ACC112 (cell line): ENCODE data around the gene GPR75.

Experiments
- H2AFZ ChIP-seq: fragments of 200-600 bp; sonication (generic); one replicate; pipeline ENCODE4 v1.6.0; 2017; ENCODE audit warnings: antibody characterized with exemption, low read length; ENCODE audit not compliant: unreplicated experiment
- H3K27ac ChIP-seq: fragments of 200-600 bp; sonication (generic); 2 replicates; pipeline ENCODE4 v1.5.1; 2014; ENCODE audit warnings: low read depth, mild to moderate bottlenecking, antibody characterized with exemption, low read length, moderate library complexity
- H3K27me3 ChIP-seq: fragments of 200-600 bp; sonication (generic); 2 replicates; pipeline ENCODE4 v1.6.1; 2014; ENCODE audit warnings: mild to moderate bottlenecking, antibody characterized with exemption, low read length, moderate library complexity, mixed read lengths; ENCODE audit not compliant: insufficient read depth
- H3K36me3 ChIP-seq: fragments of 200-600 bp; sonication (generic); 2 replicates; pipeline ENCODE4 v1.6.1; 2016; ENCODE audit warnings: mild to moderate bottlenecking, antibody characterized with exemption, low read length, moderate library complexity, mixed read lengths; ENCODE audit not compliant: insufficient read depth
- H3K4me1 ChIP-seq: fragments of 200-600 bp; sonication (generic); one replicate; pipeline ENCODE4 v1.6.1; 2016; ENCODE audit warnings: low read length, mixed read lengths; ENCODE audit not compliant: insufficient read depth, unreplicated experiment, control insufficient read depth
- H3K4me3 ChIP-seq: fragments of 200-600 bp; sonication (generic); 2 replicates; pipeline ENCODE4 v1.5.1; 2014; ENCODE audit warnings: mild to moderate bottlenecking, low read depth, low read length
- H3K79me2 ChIP-seq: fragments of 200-600 bp; sonication (generic); one replicate; pipeline ENCODE4 v1.6.0; 2016; ENCODE audit warnings: low read length; ENCODE audit not compliant: control insufficient read depth, unreplicated experiment, insufficient read depth

The GPR75 gene

DNA sequence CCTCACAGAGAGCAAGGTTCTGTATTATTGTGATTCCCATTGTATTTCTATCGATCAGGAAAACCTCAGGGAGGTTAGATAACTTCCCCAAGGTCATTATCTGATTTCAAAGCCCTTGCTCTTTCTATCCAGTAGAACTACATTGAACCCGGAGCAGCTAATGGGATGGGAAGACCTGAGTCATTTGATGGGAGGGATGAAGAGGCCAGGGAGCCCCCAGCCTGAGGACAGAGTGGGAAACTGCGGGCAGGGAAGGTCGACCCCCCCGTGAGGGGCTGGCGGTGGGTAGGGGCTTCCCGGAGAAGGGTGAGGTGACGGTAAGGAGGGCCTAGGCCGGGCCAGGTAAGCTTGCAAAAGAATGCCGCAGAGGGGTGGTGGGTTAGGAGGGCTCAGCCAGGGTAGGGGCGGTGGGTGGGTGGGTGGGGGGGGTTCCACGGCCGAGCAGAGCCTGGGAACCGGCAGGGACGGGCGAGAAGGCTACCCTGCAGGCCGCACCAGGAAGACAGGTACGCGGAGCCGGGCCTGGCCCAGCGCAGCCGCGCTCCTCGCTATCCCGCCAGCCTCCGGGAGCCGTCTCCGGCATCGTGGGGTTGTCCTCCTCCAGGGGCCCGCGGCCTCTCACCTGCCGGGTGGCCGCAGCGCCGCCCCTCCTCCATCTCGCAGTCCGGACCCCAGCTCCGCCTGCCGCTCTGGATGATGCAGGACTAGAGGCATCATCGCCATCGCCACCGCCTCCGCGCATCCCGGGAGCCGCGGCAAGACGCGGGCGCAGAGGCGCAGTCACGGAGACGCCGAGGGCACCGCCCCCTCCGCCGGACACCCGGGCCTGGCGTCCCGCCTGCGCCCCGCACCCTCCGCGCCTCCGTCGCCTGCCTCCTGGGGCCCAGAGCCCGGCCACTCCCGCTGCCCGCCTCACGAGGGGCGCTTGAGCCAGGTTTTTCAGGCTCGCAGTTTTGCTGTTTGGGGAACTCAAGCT lies at the start of gene GPR75:
Gene GPR75, minus strand, starts transcription at position 762 of the 976 bp plus-strand sequence. CDS start 5,211 bp downstream, outside the sequence.
- Histone ChIP-seq H3K36me3 (no peaks in the 10 kb centered on the region), H3K4me3 (peak within 1 kb of the TSS; percentile 79), H3K27me3 (no peaks in the 10 kb centered on the region)

DNA sequence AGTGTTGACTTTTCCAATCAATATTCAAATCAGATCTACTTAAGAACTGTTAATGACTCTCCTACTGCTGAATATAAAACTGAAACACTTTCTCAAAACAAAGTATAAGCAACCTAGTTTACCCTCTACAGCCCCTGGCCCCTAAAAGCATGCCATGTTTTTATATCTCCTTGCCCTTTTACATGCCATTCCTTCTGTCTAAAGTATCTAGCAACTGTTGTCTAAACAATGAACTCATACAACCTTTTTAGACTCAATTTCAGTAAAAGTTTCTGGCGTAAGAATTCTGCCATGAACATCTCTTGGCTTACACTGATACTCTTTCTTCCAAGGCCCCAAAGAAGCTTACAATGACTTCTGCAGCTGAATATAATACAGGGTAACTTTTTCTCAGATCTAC lies 47.8 kb upstream of the GPR75 start:
- H3K27me3 ChIP-seq, result no peaks in the 10 kb centered on the region
- no peak overlapping the region for H2AFZ ChIP-seq
- H3K4me3 ChIP-seq, result no peak overlapping the region
- no peak overlapping the region for H3K27ac ChIP-seq
- peaks cover 30% of the 10 kb centered on the region for H3K36me3 ChIP-seq
- H3K4me1 ChIP-seq, result no peaks in the 10 kb centered on the region
- peaks cover under 1% of the 10 kb centered on the region for H3K79me2 ChIP-seq

More for the DNA sequence above, at the start of gene GPR75:
- peak within 1 kb of the TSS; percentile 83 for H2AFZ ChIP-seq
- H3K79me2 ChIP-seq, result no peaks in the 10 kb centered on the region
- H3K27ac ChIP-seq, result no peak within 1 kb of the TSS
- H3K4me1 ChIP-seq, result peaks cover 8% of the 10 kb centered on the region

DNA sequence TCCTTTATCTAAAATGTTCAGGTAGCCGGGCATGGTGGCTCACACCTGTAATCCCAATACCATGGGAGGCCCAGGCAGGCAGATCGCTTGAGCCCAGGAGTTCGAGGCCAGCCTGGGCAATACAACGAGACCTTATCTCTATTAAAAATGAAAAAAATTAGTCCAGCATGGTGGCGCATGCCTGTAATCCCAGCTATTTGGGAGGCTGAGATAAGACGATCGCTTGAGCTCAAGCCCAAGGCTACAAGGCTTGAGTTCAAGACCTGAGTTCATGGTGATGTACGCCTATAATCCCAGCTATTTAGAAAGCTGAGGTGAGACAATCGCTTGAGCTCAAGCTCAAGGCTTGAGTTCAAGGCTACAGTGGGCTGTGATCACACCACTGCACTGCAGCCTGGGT lies 45.6 kb upstream of the GPR75 start:
- Histone ChIP-seq H3K4me1 (no peaks in the 10 kb centered on the region), H2AFZ (no peak overlapping the region), H3K27me3 (no peaks in the 10 kb centered on the region), H3K79me2 (no peaks in the 10 kb centered on the region), H3K4me3 (no peak overlapping the region), H3K36me3 (peaks cover 37% of the 10 kb centered on the region), H3K27ac (no peak overlapping the region)

DNA sequence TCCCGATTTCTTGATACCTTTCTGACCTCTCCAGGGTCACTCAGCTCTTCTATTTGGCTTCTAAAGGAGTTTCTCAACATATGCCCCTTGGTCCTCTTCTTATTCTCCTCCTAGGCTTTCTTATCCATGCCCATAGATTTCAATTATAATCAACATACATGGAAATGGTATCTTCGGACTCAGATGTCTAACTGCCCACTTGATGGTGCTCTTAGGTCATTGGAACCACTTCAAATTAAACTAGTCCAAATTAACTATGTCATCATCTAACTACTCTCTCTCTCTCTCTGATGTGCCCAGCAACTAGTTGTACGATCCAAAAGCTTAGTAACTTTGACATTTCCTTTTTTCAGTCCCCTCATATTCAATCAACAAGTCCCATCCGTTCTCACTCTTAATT lies 43.2 kb upstream of the GPR75 start:
- Histone ChIP-seq H3K4me1 (no peaks in the 10 kb centered on the region), H3K36me3 (peaks cover 37% of the 10 kb centered on the region), H3K27me3 (no peaks in the 10 kb centered on the region)

DNA sequence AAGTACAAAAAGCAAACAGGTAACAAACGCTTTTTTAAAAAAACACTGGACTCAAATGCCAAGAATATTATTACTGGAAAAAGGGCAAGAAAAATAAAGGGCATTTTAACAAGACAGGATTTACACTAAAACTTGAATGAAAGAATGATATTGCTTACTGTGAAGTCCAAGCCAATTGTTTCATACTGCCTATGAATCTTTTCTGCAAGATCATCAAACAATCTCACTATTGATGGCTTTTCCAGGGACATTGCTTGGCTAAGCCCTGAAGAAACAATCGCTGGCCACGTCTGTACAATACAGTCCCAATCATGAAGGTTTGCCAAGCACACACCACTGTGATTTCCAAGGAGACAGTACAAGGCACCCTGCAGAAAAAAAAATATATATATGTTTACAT lies 41.4 kb upstream of the GPR75 start:
- no peaks in the 10 kb centered on the region for H3K27me3 ChIP-seq
- H3K36me3 ChIP-seq, result peaks cover 27% of the 10 kb centered on the region
- no peak overlapping the region for H3K4me3 ChIP-seq
- H3K4me1 ChIP-seq, result peaks cover 7% of the 10 kb centered on the region
- no peaks in the 10 kb centered on the region for H3K79me2 ChIP-seq
- H2AFZ ChIP-seq, result no peak overlapping the region
- no peak overlapping the region for H3K27ac ChIP-seq

More for the DNA sequence above, 43.2 kb upstream of the GPR75 start:
- Histone ChIP-seq H2AFZ (no peak overlapping the region), H3K27ac (no peak overlapping the region), H3K4me3 (no peak overlapping the region), H3K79me2 (no peaks in the 10 kb centered on the region)

DNA sequence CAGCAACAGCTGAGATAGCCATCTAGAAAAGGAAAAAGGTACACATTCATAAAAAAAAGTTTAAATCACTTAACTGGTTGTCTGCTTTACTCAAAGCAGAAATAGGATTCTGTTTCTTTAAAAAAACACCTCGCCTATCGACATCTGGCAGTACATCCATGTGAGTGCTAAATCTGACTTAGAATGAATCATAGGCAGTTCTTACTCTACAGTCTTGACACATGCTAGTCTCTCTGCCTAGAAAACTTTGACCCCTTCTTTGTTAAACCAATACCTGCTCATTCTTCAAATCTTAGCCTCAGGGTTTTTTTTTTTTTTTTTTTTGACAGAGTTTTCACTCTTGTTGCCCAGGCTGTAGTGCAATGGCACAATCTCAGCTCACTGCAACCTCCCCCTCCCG lies 37.1 kb upstream of the GPR75 start:
- peaks cover 34% of the 10 kb centered on the region for H3K36me3 ChIP-seq
- peaks cover 7% of the 10 kb centered on the region for H3K4me1 ChIP-seq
- no peaks in the 10 kb centered on the region for H3K79me2 ChIP-seq
- H2AFZ ChIP-seq, result no peak overlapping the region
- H3K27ac ChIP-seq, result no peak overlapping the region
- no peaks in the 10 kb centered on the region for H3K27me3 ChIP-seq
- no peak overlapping the region for H3K4me3 ChIP-seq

DNA sequence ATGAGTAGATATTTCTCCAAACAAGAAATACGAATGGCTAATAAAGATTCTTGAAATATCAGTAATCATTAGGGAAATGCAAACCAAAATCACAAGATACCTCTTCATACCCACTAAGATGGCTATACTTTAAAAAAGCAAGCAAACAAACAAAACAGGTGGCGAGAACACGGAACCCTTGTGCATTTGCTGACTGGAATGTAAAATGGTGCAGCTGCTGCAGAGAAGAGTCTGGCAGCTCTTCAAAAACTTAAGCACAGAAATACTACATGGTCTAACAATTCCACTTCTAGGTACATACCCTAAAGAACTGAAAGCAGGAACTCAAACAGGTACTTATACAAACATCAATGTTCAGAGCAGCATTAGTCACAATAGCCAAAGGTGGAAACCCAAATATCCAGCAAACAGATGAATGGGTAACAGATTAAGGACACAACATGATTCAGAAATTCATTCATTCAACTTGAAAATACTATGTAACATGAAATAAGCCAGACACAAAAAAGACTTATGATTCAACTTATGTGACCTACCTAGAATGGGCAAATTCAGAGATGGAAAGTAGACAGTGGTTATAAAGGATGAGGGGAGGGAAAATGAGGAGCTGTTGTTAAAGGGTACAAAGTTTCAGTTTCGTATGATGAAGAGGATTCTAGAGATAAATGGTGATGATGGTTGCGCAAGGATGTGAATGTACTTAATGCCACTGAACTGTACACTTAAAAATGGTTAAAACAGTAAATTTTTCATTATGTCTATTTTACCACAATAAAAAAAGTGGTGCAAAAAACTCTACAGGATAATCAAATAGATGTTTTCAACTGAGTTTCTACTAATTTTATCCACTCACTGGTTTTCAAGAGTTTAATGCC lies 26.9 kb upstream of the GPR75 start:
- Histone ChIP-seq H3K4me3 (no peak overlapping the region), H3K27me3 (no peaks in the 10 kb centered on the region), H3K4me1 (no peaks in the 10 kb centered on the region), H3K27ac (no peak overlapping the region), H3K36me3 (peaks cover 48% of the 10 kb centered on the region), H3K79me2 (no peaks in the 10 kb centered on the region), H2AFZ (no peak overlapping the region)

DNA sequence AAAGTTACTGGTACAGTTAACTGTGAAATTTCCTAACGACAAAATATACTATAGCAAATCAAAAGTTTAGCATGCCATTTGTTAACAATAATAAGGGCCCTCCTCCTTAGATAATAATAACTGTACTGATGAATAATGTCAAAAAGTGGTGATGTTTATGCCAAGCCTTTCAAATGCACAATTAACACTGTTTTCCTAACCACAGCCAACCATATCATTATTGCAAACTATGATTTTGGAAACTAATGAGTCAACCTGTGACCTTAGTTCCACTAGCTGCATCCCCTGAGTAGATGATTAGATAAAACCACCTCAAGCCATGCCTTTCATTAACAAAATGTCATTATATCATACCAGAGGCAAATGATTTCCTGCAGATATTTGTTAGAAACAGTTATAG lies 25.1 kb upstream of the GPR75 start:
- Histone ChIP-seq H3K36me3 (peaks cover 44% of the 10 kb centered on the region), H3K27me3 (no peaks in the 10 kb centered on the region), H2AFZ (no peak overlapping the region), H3K79me2 (no peaks in the 10 kb centered on the region), H3K27ac (no peak overlapping the region), H3K4me3 (no peak overlapping the region), H3K4me1 (peaks cover 11% of the 10 kb centered on the region)

DNA sequence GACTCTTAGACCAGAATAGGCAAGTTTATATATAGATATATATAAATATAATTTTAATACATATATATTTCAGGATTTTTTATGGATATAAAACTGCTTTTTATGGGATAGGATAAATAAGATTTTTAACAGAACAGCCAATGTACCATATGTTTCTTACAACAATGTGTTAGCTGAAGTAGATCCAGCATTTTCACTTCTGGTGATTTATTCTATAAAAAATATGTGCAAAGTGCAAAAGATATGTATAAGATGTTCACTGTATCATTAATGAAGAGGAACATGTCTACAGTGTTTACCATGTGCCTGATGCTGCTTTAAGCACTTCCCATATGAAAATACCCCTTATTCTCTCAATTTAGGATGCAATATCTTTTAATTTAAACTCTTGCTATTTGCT lies 22.2 kb upstream of the GPR75 start:
- H3K4me1 ChIP-seq, result peaks cover 11% of the 10 kb centered on the region
- no peak overlapping the region for H3K4me3 ChIP-seq
- H3K27ac ChIP-seq, result no peak overlapping the region
- H2AFZ ChIP-seq, result no peak overlapping the region
- no peaks in the 10 kb centered on the region for H3K27me3 ChIP-seq
- no peaks in the 10 kb centered on the region for H3K79me2 ChIP-seq
- H3K36me3 ChIP-seq, result peaks cover 30% of the 10 kb centered on the region

DNA sequence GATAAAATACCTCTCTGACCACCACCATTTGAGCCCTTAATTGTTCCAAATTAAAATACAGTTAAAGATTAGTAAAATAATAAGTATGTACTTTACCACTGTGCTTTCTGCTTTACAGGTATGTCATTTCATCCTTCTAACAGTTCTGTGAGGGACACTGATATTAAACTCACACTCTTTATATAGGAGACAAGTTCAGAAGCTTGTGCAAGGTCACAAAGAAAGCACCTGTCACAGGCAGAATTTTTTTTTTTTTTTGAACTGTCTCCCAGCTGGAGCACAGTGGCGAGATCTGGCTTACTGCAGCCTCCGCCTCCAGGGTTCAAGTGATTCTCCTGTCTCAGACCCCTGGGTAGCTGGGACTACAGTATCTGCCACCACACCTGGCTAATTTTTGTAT lies 21.6 kb upstream of the GPR75 start:
- Histone ChIP-seq H3K79me2 (no peaks in the 10 kb centered on the region), H3K27me3 (no peaks in the 10 kb centered on the region), H3K4me3 (no peak overlapping the region), H3K4me1 (peaks cover 11% of the 10 kb centered on the region), H3K27ac (no peak overlapping the region; the same call in 1 of the 2 replicates), H3K36me3 (peaks cover 24% of the 10 kb centered on the region), H2AFZ (no peak overlapping the region)
